ENCODE measurements around the gene GAS7.

DNA sequence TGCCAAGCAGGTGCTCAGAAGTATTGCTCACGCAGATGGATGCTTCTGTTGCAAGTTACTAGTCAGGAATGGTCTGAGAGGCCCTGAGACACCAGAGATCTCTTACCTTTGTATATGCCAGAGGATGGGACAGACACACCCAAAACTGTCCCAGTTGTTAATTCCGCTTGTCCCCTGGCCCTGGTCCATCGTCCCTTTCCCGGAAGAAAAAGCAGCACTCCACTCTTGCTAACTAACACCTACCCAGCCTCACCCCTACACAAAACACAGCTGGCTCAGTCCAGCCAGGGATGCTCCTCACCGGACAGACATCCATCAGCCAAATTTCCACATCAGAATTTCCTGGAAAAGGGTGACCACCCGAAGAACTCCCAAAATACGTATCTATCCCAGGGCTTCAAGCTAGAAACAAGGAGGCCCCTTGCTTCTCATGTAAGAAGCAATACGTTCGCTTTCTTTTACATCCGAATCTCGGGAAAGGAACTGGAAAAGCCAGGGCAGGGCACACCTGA, 2.0 kb downstream of the GAS7 start:
- TF ChIP-seq POLR2A (IDR thresholded peaks at IDR 0.05) (no peak), EP300 (IDR thresholded peaks at IDR 0.05) (no peak)
- TF ChIP-seq, protein P1, sequence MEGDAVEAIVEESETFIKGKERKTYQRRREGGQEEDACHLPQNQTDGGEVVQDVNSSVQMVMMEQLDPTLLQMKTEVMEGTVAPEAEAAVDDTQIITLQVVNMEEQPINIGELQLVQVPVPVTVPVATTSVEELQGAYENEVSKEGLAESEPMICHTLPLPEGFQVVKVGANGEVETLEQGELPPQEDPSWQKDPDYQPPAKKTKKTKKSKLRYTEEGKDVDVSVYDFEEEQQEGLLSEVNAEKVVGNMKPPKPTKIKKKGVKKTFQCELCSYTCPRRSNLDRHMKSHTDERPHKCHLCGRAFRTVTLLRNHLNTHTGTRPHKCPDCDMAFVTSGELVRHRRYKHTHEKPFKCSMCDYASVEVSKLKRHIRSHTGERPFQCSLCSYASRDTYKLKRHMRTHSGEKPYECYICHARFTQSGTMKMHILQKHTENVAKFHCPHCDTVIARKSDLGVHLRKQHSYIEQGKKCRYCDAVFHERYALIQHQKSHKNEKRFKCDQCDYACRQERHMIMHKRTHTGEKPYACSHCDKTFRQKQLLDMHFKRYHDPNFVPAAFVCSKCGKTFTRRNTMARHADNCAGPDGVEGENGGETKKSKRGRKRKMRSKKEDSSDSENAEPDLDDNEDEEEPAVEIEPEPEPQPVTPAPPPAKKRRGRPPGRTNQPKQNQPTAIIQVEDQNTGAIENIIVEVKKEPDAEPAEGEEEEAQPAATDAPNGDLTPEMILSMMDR (IDR thresholded peaks at IDR 0.05): no peak
